ENCODE measurements around the gene KRT6B. TPM values are rescaled to one million over a fixed set of nuclear protein-coding genes. Genes with fewer than 3 reads are reported as not detected.

Gene KRT6B
- total and polyA plus RNA-seq, 9 of the 15 experiments (the other 6 are each of a cell fraction or from before 2014, with no cell fraction given), result not detected

DNA sequence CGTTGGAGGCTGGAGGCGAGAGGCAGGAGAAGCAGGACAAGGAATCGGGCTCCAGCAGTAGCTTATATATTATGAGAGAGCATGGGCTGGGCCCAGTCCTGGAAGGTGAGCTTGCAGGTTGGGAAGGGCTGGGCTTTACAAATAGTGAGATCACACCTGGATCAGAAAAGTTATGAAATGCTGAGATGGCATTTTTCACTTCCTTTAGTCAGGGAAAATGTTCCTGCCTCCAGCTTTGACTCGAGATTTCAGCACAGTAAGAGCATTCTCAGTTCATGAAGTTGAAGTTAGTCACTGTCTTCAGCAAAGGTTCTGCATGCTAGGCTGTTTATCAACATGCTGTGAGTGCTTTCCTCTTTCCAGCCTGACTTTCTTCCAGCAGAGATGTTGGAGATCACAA is 21.8 kb upstream of the KRT6B start, which contains the start of gene KRT6C (continued):
- TF ChIP-seq, protein P1, sequence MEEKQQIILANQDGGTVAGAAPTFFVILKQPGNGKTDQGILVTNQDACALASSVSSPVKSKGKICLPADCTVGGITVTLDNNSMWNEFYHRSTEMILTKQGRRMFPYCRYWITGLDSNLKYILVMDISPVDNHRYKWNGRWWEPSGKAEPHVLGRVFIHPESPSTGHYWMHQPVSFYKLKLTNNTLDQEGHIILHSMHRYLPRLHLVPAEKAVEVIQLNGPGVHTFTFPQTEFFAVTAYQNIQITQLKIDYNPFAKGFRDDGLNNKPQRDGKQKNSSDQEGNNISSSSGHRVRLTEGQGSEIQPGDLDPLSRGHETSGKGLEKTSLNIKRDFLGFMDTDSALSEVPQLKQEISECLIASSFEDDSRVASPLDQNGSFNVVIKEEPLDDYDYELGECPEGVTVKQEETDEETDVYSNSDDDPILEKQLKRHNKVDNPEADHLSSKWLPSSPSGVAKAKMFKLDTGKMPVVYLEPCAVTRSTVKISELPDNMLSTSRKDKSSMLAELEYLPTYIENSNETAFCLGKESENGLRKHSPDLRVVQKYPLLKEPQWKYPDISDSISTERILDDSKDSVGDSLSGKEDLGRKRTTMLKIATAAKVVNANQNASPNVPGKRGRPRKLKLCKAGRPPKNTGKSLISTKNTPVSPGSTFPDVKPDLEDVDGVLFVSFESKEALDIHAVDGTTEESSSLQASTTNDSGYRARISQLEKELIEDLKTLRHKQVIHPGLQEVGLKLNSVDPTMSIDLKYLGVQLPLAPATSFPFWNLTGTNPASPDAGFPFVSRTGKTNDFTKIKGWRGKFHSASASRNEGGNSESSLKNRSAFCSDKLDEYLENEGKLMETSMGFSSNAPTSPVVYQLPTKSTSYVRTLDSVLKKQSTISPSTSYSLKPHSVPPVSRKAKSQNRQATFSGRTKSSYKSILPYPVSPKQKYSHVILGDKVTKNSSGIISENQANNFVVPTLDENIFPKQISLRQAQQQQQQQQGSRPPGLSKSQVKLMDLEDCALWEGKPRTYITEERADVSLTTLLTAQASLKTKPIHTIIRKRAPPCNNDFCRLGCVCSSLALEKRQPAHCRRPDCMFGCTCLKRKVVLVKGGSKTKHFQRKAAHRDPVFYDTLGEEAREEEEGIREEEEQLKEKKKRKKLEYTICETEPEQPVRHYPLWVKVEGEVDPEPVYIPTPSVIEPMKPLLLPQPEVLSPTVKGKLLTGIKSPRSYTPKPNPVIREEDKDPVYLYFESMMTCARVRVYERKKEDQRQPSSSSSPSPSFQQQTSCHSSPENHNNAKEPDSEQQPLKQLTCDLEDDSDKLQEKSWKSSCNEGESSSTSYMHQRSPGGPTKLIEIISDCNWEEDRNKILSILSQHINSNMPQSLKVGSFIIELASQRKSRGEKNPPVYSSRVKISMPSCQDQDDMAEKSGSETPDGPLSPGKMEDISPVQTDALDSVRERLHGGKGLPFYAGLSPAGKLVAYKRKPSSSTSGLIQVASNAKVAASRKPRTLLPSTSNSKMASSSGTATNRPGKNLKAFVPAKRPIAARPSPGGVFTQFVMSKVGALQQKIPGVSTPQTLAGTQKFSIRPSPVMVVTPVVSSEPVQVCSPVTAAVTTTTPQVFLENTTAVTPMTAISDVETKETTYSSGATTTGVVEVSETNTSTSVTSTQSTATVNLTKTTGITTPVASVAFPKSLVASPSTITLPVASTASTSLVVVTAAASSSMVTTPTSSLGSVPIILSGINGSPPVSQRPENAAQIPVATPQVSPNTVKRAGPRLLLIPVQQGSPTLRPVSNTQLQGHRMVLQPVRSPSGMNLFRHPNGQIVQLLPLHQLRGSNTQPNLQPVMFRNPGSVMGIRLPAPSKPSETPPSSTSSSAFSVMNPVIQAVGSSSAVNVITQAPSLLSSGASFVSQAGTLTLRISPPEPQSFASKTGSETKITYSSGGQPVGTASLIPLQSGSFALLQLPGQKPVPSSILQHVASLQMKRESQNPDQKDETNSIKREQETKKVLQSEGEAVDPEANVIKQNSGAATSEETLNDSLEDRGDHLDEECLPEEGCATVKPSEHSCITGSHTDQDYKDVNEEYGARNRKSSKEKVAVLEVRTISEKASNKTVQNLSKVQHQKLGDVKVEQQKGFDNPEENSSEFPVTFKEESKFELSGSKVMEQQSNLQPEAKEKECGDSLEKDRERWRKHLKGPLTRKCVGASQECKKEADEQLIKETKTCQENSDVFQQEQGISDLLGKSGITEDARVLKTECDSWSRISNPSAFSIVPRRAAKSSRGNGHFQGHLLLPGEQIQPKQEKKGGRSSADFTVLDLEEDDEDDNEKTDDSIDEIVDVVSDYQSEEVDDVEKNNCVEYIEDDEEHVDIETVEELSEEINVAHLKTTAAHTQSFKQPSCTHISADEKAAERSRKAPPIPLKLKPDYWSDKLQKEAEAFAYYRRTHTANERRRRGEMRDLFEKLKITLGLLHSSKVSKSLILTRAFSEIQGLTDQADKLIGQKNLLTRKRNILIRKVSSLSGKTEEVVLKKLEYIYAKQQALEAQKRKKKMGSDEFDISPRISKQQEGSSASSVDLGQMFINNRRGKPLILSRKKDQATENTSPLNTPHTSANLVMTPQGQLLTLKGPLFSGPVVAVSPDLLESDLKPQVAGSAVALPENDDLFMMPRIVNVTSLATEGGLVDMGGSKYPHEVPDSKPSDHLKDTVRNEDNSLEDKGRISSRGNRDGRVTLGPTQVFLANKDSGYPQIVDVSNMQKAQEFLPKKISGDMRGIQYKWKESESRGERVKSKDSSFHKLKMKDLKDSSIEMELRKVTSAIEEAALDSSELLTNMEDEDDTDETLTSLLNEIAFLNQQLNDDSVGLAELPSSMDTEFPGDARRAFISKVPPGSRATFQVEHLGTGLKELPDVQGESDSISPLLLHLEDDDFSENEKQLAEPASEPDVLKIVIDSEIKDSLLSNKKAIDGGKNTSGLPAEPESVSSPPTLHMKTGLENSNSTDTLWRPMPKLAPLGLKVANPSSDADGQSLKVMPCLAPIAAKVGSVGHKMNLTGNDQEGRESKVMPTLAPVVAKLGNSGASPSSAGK (IDR thresholded peaks at IDR 0.05), result no peak
- no peak for TF ChIP-seq TEAD1 (CRISPR knock-in tag; IDR thresholded peaks at IDR 0.05)
- TF ChIP-seq ARID1B (IDR thresholded peaks at IDR 0.05), result no peak
- no peak for TF ChIP-seq FIP1L1 (IDR thresholded peaks at IDR 0.05; ENCODE audit: low read depth, low read length, poor library complexity, severe bottlenecking)
- TF ChIP-seq EP400 (IDR thresholded peaks at IDR 0.05), result no peak
- TF ChIP-seq, protein P2, sequence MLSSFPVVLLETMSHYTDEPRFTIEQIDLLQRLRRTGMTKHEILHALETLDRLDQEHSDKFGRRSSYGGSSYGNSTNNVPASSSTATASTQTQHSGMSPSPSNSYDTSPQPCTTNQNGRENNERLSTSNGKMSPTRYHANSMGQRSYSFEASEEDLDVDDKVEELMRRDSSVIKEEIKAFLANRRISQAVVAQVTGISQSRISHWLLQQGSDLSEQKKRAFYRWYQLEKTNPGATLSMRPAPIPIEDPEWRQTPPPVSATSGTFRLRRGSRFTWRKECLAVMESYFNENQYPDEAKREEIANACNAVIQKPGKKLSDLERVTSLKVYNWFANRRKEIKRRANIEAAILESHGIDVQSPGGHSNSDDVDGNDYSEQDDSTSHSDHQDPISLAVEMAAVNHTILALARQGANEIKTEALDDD (IDR thresholded peaks at IDR 0.05), result no peak
- TF ChIP-seq MAFF (IDR thresholded peaks at IDR 0.05; ENCODE audit: low read length), result peak; percentile 83
- TF ChIP-seq, protein P3, sequence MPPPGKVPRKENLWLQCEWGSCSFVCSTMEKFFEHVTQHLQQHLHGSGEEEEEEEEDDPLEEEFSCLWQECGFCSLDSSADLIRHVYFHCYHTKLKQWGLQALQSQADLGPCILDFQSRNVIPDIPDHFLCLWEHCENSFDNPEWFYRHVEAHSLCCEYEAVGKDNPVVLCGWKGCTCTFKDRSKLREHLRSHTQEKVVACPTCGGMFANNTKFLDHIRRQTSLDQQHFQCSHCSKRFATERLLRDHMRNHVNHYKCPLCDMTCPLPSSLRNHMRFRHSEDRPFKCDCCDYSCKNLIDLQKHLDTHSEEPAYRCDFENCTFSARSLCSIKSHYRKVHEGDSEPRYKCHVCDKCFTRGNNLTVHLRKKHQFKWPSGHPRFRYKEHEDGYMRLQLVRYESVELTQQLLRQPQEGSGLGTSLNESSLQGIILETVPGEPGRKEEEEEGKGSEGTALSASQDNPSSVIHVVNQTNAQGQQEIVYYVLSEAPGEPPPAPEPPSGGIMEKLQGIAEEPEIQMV (tag; conservative IDR thresholded peaks at IDR 0.05; ENCODE audit: low read depth), result no peak
